IPS-18c (cell line): ENCODE measurements around the gene NOC2L.
"Not testable (repeated sequence)": the region's sequence is repeated elsewhere in the genome, so short reads cannot be mapped to it uniquely, and the experiment has no call there.

Source experiments
- H3K4me3 ChIP-seq: 2 replicates; pipeline ENCODE4 v1.7.0; 2013; ENCODE audit warnings: low read depth, mild to moderate bottlenecking, low read length, moderate library complexity; ENCODE audit not compliant: insufficient read depth
- H3K9me3 ChIP-seq: one replicate; pipeline ENCODE4 v1.6.1; 2013; ENCODE audit warnings: mild to moderate bottlenecking, low read length, moderate library complexity; ENCODE audit not compliant: control insufficient read depth, insufficient read depth

Gene NOC2L

GRCh38 chr1:980137-980571 lies 21.1 kb upstream of the NOC2L start:
- Histone ChIP-seq H3K4me3 (no peak overlapping the region), H3K9me3 (peaks cover 2% of the 10 kb centered on the region)

DNA sequence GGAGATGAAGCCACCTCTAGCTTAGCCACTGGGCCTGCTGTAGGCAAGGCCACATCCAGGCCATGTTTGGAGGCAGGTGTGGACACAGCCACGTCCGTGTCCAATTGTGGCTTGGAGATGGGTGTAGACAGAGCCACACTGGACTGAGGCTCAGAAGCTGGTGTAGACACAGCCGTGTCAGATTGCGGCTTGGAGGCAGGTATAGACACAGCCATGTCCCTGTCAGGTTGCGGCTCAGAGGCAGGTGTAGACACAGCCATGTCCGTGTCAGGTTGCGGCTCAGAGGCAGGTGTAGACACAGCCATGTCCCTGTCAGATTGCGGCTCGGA lies 20.7 kb upstream of the NOC2L start:
- no peak overlapping the region for H3K4me3 ChIP-seq
- peaks cover 2% of the 10 kb centered on the region for H3K9me3 ChIP-seq

- no peak overlapping the region for H3K4me3 ChIP-seq
- peaks cover 2% of the 10 kb centered on the region for H3K9me3 ChIP-seq
These were observed 20.0 kb upstream of the NOC2L start for GRCh38 chr1:978835-979743.

DNA sequence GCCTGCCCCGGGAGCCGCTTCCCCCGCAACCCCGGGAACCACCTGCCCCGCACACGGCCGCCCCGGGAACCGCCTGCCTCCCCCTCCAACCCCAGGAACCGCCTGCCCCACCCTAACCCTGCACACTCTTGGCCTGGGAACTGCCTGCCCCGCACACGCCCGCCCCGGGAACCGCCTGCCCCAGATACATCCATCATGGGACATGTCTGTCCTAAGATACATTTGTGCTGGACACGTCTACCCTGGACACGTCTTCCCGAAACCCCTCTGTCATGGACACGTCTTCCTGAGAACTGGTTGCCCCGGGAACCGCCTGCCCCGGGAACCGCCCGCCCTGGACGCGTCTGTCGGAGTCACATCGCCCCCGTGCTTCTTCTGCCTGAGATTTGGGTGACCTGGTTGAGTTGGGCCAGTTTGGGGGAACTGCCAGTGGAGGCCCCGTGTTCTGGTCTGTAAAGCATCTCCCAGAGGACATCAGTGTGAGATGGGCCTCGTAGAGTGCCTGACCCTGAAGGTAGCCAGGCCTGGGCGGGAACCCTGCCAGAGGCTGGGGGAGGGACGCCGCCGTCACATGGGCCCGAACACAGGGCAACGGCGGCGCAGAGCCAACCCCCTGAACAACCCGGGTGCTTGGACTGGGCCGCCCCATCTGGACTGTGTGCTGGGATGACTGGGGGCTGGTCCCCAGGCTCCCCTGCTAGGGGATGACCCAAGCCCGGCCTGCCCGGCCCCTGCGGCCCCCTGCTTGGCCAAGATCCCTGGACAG lies 19.2 kb upstream of the NOC2L start:
- no peak overlapping the region for H3K4me3 ChIP-seq
- H3K9me3 ChIP-seq, result peaks cover 2% of the 10 kb centered on the region

DNA sequence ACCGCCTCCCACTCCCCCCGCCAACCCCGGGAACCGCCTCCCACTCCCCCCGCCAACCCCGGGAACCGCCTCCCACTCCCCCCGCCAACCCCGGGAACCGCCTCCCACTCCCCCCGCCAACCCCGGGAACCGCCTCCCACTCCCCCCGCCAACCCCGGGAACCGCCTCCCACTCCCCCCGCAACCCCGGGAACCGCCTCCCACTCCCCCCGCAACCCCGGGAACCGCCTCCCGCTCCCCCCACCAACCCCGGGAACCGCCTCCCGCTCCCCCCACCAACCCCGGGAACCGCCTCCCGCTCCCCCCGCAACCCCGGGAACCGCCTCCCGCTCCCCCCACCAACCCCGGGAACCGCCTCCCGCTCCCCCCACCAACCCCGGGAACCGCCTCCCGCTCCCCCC lies 17.7 kb upstream of the NOC2L start:
- H3K9me3 ChIP-seq, H3K4me3 ChIP-seq: not testable (repeated sequence)

GRCh38 chr1:975896-976683 lies 17.0 kb upstream of the NOC2L start:
- Histone ChIP-seq H3K4me3 (peak overlapping the region; percentile 36), H3K9me3 (peaks cover 2% of the 10 kb centered on the region)

DNA sequence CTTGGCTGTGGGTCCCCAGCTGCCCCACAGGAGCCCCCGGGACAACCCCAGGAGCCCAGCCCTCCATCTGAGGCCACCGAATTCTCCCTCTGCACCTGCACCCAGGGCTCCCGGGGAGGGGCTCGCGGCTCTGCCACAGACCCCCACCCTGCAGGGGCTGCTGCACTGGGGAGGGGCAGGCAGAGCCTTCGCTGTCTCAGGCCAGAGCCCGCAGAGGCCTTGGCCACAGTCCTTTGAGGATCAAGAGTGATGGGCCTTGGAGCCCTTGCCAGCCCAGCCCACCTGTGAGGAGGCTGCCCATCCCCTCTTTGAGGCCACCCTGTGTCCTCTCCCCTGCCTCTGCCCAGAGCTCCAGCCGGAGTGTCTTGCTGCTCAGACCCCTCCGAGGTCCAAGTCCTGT lies 16.3 kb upstream of the NOC2L start:
- Histone ChIP-seq H3K9me3 (peaks cover 2% of the 10 kb centered on the region), H3K4me3 (no peak overlapping the region)

- H3K4me3 ChIP-seq, result no peak overlapping the region
These were observed 15.8 kb upstream of the NOC2L start for GRCh38 chr1:974687-975328.

DNA sequence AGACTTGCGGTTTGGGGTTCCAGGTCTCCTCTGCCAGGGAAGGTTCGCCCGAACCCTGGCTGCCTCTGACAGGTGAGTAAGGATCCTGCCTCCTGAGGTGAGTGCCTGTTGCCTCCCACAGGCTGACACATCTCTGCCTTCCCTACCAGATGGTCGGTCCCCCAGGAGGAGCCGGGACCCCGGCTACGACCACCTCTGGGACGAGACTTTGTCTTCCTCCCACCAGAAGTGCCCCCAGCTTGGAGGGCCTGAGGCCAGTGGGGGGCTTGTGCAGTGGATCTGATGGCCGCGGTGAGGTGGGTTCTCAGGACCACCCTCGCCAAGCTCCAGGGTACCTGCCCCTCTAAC lies 15.2 kb upstream of the NOC2L start:
- Histone ChIP-seq H3K9me3 (peaks cover 2% of the 10 kb centered on the region), H3K4me3 (no peak overlapping the region)

More at GRCh38 chr1:974687-975328, 15.8 kb upstream of the NOC2L start:
- peaks cover 2% of the 10 kb centered on the region for H3K9me3 ChIP-seq

DNA sequence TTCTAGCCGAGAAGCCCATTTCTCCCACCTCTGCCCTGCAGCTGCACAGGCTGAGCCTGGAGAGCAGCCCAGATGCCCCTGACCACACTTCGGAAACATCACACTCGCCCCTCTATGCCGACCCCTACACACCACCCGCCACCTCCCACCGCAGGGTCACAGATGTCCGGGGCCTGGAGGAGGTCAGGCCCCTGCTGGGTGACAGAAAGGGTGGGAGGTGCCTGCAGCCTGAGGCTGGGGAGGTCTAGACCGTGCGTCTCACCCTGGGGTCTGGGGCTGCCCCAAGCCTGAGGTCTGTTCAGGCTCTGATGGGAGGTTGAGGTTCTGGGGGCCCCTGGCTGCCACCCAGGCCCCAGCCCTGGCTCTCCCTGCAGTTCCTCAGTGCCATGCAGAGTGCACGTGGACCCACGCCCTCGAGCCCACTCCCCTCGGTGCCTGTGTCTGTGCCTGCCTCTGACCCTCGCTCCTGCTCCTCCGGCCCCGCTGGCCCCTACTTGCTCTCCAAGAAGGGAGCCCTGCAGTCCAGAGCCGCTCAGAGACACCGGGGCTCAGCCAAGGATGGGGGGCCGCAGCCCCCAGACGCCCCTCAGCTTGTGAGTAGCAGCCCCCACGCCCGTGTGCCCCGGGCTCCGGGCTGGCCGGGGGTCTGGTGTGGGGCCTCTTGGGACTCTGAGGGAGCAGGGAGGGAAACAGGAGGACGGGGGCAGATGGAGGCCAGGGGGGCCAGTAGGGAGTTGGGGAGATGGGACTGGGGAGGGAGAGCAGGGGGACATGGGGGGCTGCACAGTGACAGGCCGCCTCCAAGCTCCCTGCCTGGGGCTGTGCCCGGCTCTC lies 14.6 kb upstream of the NOC2L start:
- Histone ChIP-seq H3K9me3 (peaks cover 2% of the 10 kb centered on the region), H3K4me3 (no peak overlapping the region)

GRCh38 chr1:972726-973458 lies 13.8 kb upstream of the NOC2L start:
- H3K4me3 ChIP-seq, result no peak overlapping the region
- H3K9me3 ChIP-seq, result peaks cover 4% of the 10 kb centered on the region

DNA sequence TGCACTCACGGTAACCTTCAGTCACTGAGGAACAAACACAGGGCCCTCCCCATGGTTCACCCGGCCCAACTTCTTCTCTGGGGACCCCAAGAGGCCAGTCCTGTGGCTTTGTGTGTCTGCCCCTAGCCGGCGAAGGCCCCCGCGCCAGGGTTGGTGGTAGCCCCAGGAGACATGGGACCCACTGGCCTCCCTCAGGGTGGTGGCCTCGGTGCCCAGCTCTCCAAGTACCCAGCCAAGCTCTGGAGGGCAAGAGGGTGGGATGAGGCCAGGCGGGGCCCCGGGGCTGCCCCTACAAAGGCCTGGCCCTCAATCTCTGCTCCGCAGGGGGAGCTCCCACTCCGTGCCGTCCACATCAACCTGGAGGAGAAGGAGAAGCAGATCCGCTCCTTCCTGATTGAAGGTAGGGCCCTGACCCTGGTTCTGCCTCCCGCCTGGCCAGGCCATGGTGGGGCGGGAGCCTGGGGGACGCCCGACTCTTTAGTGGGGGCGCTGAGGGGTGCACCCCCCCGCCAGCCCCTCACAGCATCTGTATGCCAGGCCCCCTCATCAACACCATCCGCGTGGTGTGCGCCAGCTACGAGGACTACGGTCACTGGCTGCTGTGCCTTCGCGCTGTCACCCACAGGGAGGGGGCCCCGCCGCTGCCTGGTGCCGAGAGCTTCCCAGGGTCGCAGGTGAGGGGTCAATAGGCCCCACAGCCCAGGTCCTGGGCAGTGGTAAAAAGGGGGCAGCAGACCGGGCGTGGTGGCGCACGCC lies 12.9 kb upstream of the NOC2L start:
- Histone ChIP-seq H3K4me3 (no peak overlapping the region), H3K9me3 (peaks cover 4% of the 10 kb centered on the region)

GRCh38 chr1:970973-971730 lies 12.1 kb upstream of the NOC2L start:
- peaks cover 4% of the 10 kb centered on the region for H3K9me3 ChIP-seq
- H3K4me3 ChIP-seq, result no peak overlapping the region

GRCh38 chr1:970242-970972 lies 11.4 kb upstream of the NOC2L start:
- Histone ChIP-seq H3K9me3 (peaks cover 3% of the 10 kb centered on the region), H3K4me3 (no peak overlapping the region)
